HL-60 (cell line): ENCODE data around the gene FBN2.

Experiments used
- DNase-seq, 2 experiments: peaks; one replicate each; pipeline ENCODE4 v3.0.0-alpha.2; 2010 to 2020; ENCODE audit warnings: low read depth in 1 of 2, low spot score in 1 of 2
- H3K27ac ChIP-seq: fragments of 250-450 bp; sonication (Bioruptor Pico); replicated peaks from 2 replicates; pipeline ENCODE4 v1.5.1; 2020; ENCODE audit warnings: mild to moderate bottlenecking, moderate library complexity
- H3K27me3 ChIP-seq: fragments of 250-450 bp; sonication (Bioruptor Pico); 2 replicates; pipeline ENCODE4 v1.5.1; 2021; ENCODE audit warnings: mild to moderate bottlenecking, moderate library complexity; ENCODE audit not compliant: insufficient read depth, poor library complexity, severe bottlenecking
- H3K4me3 ChIP-seq: replicated peaks from 2 replicates; pipeline ENCODE4 v1.5.1; 2011; ENCODE audit warnings: mild to moderate bottlenecking, control low read depth, low read length; ENCODE audit not compliant: insufficient read depth
- CTCF ChIP-seq: IDR thresholded peaks from one replicate; pipeline ENCODE4 v1.5.1; 2011; ENCODE audit warnings: low read length, control low read depth, inconsistent platforms; ENCODE audit not compliant: insufficient read depth
- GABPA ChIP-seq: IDR thresholded peaks from 2 replicates; pipeline ENCODE4 v1.6.1; 2012; ENCODE audit warnings: low read depth
- POLR2AphosphoS5 ChIP-seq: IDR thresholded peaks from 2 replicates; pipeline ENCODE4 v1.6.1; 2012; ENCODE audit warnings: low read depth
- REST ChIP-seq: IDR thresholded peaks from 2 replicates; pipeline ENCODE4 v1.6.1; 2012; ENCODE audit warnings: low read depth; ENCODE audit not compliant: insufficient replicate concordance
- SPI1 ChIP-seq: IDR thresholded peaks from 2 replicates; pipeline ENCODE4 v1.6.1; 2012; ENCODE audit warnings: low read depth, mild to moderate bottlenecking, borderline replicate concordance

FBN2 gene

GRCh38 chr5:128551476-128551875 lies 13.4 kb upstream of the FBN2 start:
- H3K27me3 ChIP-seq: no peaks in the 10 kb centered on the region
- no peak overlapping the region for H3K4me3 ChIP-seq
- no peak overlapping the region for H3K27ac ChIP-seq
- TF ChIP-seq REST (no peak), SPI1 (no peak), POLR2AphosphoS5 (no peak), CTCF (no peak), GABPA (no peak)
- DNase-seq: no peak

- Histone ChIP-seq H3K27me3 (no peaks in the 10 kb centered on the region), H3K27ac (no peak overlapping the region), H3K4me3 (no peak overlapping the region)
- no peak for TF ChIP-seq GABPA
- no peak for TF ChIP-seq POLR2AphosphoS5
- no peak for TF ChIP-seq SPI1
- no peak for TF ChIP-seq CTCF
- TF ChIP-seq REST: no peak
- no peak for DNase-seq
Observed at GRCh38 chr5:128549496-128549895, 11.5 kb upstream of the FBN2 start.

- no peak for TF ChIP-seq POLR2AphosphoS5
- no peak for TF ChIP-seq GABPA
- TF ChIP-seq SPI1: no peak
- TF ChIP-seq REST: no peak
- TF ChIP-seq CTCF: no peak
- H3K27me3 ChIP-seq: no peaks in the 10 kb centered on the region
- no peak overlapping the region for H3K4me3 ChIP-seq
- no peak for DNase-seq
- H3K27ac ChIP-seq: no peak overlapping the region
Observed at GRCh38 chr5:128546658-128547281, 8.7 kb upstream of the FBN2 start.
